Measurements from ENCODE around the gene ZNF283.

ZNF283 gene

GRCh38 chr19:43826787-43827754 is at the start of gene ZNF283:
Gene ZNF283, plus strand, starts transcription at chr19:43827321. Its CDS starts 6,184 bp downstream, at chr19:43833505.
- peak; percentile 57 for DNase-seq

- DNase-seq, result no peak
These were observed 48.5 kb upstream of the ZNF283 start for GRCh38 chr19:43778651-43779050.

GRCh38 chr19:43779147-43779819 is 47.8 kb upstream of the ZNF283 start:
- no peak for DNase-seq

GRCh38 chr19:43779820-43780219 is 47.3 kb upstream of the ZNF283 start:
- DNase-seq, result no peak

GRCh38 chr19:43780706-43781525 is 46.2 kb upstream of the ZNF283 start, which contains the start of gene KCNN4:
Gene KCNN4, minus strand, starts transcription at chr19:43780973. Its CDS starts 112 bp downstream, at chr19:43780861.
- DNase-seq, result no peak

- DNase-seq, result no peak
These were observed 45.4 kb upstream of the ZNF283 start for GRCh38 chr19:43781630-43782310.

GRCh38 chr19:43782311-43782660 is 44.8 kb upstream of the ZNF283 start:
- peak; percentile 13 for DNase-seq

- DNase-seq, result no peak
These were observed 44.4 kb upstream of the ZNF283 start for GRCh38 chr19:43782689-43783231.

GRCh38 chr19:43783636-43784035 is 43.5 kb upstream of the ZNF283 start:
- no peak for DNase-seq

- DNase-seq, result no peak
These were observed 42.7 kb upstream of the ZNF283 start for GRCh38 chr19:43784241-43784980.

GRCh38 chr19:43784981-43785808 is 41.9 kb upstream of the ZNF283 start:
- peak; percentile 44 for DNase-seq

GRCh38 chr19:43786665-43787064 is 40.5 kb upstream of the ZNF283 start:
- no peak for DNase-seq

GRCh38 chr19:43789029-43789428 is 38.1 kb upstream of the ZNF283 start:
- no peak for DNase-seq

GRCh38 chr19:43790587-43790986 is 36.5 kb upstream of the ZNF283 start:
- DNase-seq, result no peak

- no peak for DNase-seq
These were observed 30.0 kb upstream of the ZNF283 start for GRCh38 chr19:43797118-43797517.

- no peak for DNase-seq
These were observed 29.6 kb upstream of the ZNF283 start for GRCh38 chr19:43797556-43797955.

GRCh38 chr19:43798026-43798545 is 29.0 kb upstream of the ZNF283 start:
- no peak for DNase-seq

- no peak for DNase-seq
These were observed 28.3 kb upstream of the ZNF283 start for GRCh38 chr19:43798546-43799409.

GRCh38 chr19:43799502-43800142 is 27.5 kb upstream of the ZNF283 start:
- DNase-seq, result no peak

Data from NCI-H1694 treated with DMSO at 0.1 percent for 48 hours (cell line).